Hepatocyte (in vitro differentiated cells): ENCODE data around the gene NSRP1. TPM values are rescaled to one million over a fixed set of nuclear protein-coding genes. Genes with fewer than 3 reads are reported as not detected.

ENCODE experiments used
- DNase-seq: peaks from one replicate; pipeline ENCODE4 v3.0.0-alpha.2; 2016; ENCODE audit warnings: low spot score
- H2AFZ ChIP-seq: fragments of 200-600 bp; sonication (generic); 2 replicates; pipeline ENCODE4 v1.6.0; 2016; ENCODE audit warnings: antibody characterized with exemption, mild to moderate bottlenecking
- H3K27ac ChIP-seq: fragments of 200-600 bp; sonication (generic); 2 replicates; pipeline ENCODE4 v1.5.1; 2016; ENCODE audit warnings: mild to moderate bottlenecking
- H3K27me3 ChIP-seq: fragments of 200-600 bp; sonication (generic); 2 replicates; pipeline ENCODE4 v1.6.1; 2016
- H3K36me3 ChIP-seq: fragments of 200-600 bp; sonication (generic); replicated peaks from 2 replicates; pipeline ENCODE4 v1.5.1; 2016; ENCODE audit warnings: low read depth; ENCODE audit not compliant: insufficient read depth
- H3K4me1 ChIP-seq: fragments of 200-600 bp; sonication (generic); 2 replicates; pipeline ENCODE4 v1.5.1; 2016; ENCODE audit warnings: mild to moderate bottlenecking, moderate library complexity; ENCODE audit not compliant: insufficient read depth
- H3K4me2 ChIP-seq: fragments of 200-600 bp; sonication (generic); 2 replicates; pipeline ENCODE4 v1.6.0; 2016
- H3K4me3 ChIP-seq: fragments of 200-600 bp; sonication (generic); 2 replicates; pipeline ENCODE4 v1.5.1; 2016; ENCODE audit warnings: mild to moderate bottlenecking
- H3K79me2 ChIP-seq: fragments of 200-600 bp; sonication (generic); 2 replicates; pipeline ENCODE4 v1.6.0; 2017; ENCODE audit warnings: mild to moderate bottlenecking
- H3K9me2 ChIP-seq: fragments of 200-600 bp; sonication (generic); replicated peaks from 2 replicates; pipeline ENCODE4 v1.6.0; 2017; ENCODE audit warnings: mild to moderate bottlenecking; ENCODE audit not compliant: insufficient read depth
- H3K9me3 ChIP-seq: fragments of 200-600 bp; sonication (generic); 2 replicates; pipeline ENCODE4 v1.5.1; 2016; ENCODE audit warnings: low read depth, mild to moderate bottlenecking
- H4K20me1 ChIP-seq: fragments of 200-600 bp; sonication (generic); 2 replicates; pipeline ENCODE4 v1.6.0; 2016; ENCODE audit warnings: mild to moderate bottlenecking; ENCODE audit not compliant: insufficient read depth, poor library complexity, severe bottlenecking
- CTCF ChIP-seq: fragments of 200-600 bp; sonication (generic); IDR thresholded peaks from 2 replicates; pipeline ENCODE4 v1.5.1; 2016; ENCODE audit warnings: antibody characterized with exemption, mild to moderate bottlenecking; ENCODE audit not compliant: poor library complexity
- EZH2 ChIP-seq: fragments of 200-600 bp; sonication (generic); IDR thresholded peaks from 2 replicates; pipeline ENCODE4 v1.6.1; 2016; ENCODE audit warnings: antibody characterized with exemption, mild to moderate bottlenecking, borderline replicate concordance
- EZH2phosphoT487 ChIP-seq: fragments of 200-600 bp; sonication (generic); IDR thresholded peaks from one replicate; pipeline ENCODE4 v1.6.1; 2018; ENCODE audit warnings: antibody characterized with exemption, mild to moderate bottlenecking, low read depth, moderate library complexity; ENCODE audit not compliant: unreplicated experiment, severe bottlenecking
- WGBS: methylation state at CpG from one replicate; pipeline ENCODE4 v1.1.6; 2016; ENCODE audit warnings: low lambda C conversion rate; ENCODE audit errors: missing lambda C conversion rate; 5-methylcytosine and 5-hydroxymethylcytosine counted together
- polyA plus RNA-seq: library from polyadenylated mRNA; unstranded; fragments of >200 nt; fragmentation: Nextera tagmentation; extraction: Ambion mirVana; gene quantifications from 2 replicates; pipeline ENCODE4 v1.2.1, GENCODE V29; 2016
- total RNA-seq: library from RNA; depleted of rRNA; stranded (reverse); fragments of >200 nt; gene quantifications from 2 replicates; pipeline ENCODE4 v1.2.3, GENCODE V29; 2014

NSRP1 gene
- total and polyA plus RNA-seq, 2 experiments from 2014 or later, result 8.6 to 39.2 TPM

- peak; percentile 76 for DNase-seq
- no peaks in the 10 kb centered on the region for H4K20me1 ChIP-seq
- no peaks in the 10 kb centered on the region for H3K36me3 ChIP-seq
- no peaks in the 10 kb centered on the region for H3K79me2 ChIP-seq
- H2AFZ ChIP-seq, result no peak overlapping the region
- H3K4me3 ChIP-seq, result no peak overlapping the region
- H3K9me2 ChIP-seq, result no peaks in the 10 kb centered on the region
- no peaks in the 10 kb centered on the region for H3K4me1 ChIP-seq
- no peak overlapping the region for H3K4me2 ChIP-seq
- H3K27ac ChIP-seq, result no peak overlapping the region
- WGBS, result 21% methylated on average over 12 of the region's 12 CpGs
- peaks cover 15% of the 10 kb centered on the region for H3K27me3 ChIP-seq
- no peaks in the 10 kb centered on the region for H3K9me3 ChIP-seq
- TF ChIP-seq CTCF, result peak; percentile 83
- TF ChIP-seq EZH2, result no peak
- TF ChIP-seq EZH2phosphoT487, result no peak
These were observed 23.0 kb upstream of the NSRP1 start for GRCh38 chr17:30093463-30094147.

GRCh38 chr17:30095507-30096244 lies 20.9 kb upstream of the NSRP1 start:
- no peaks in the 10 kb centered on the region for H3K9me3 ChIP-seq
- no peak overlapping the region for H3K4me2 ChIP-seq
- H3K4me1 ChIP-seq, result no peaks in the 10 kb centered on the region
- no peaks in the 10 kb centered on the region for H3K36me3 ChIP-seq
- no peaks in the 10 kb centered on the region for H3K79me2 ChIP-seq
- DNase-seq, result peak; percentile 71
- no peak overlapping the region for H3K27ac ChIP-seq
- no peak overlapping the region for H2AFZ ChIP-seq
- WGBS, result 58% methylated on average over 4 of the region's 4 CpGs
- H4K20me1 ChIP-seq, result no peaks in the 10 kb centered on the region
- peaks cover 7% of the 10 kb centered on the region for H3K27me3 ChIP-seq
- no peaks in the 10 kb centered on the region for H3K9me2 ChIP-seq
- TF ChIP-seq CTCF, result peak; percentile 53
- no peak for TF ChIP-seq EZH2
- H3K4me3 ChIP-seq, result no peak overlapping the region

GRCh38 chr17:30101686-30102390 lies 14.8 kb upstream of the NSRP1 start:
- 63% methylated on average over 4 of the region's 4 CpGs for WGBS
- H3K27ac ChIP-seq, result no peak overlapping the region

More at GRCh38 chr17:30101686-30102390, 14.8 kb upstream of the NSRP1 start:
- no peak overlapping the region for H3K4me3 ChIP-seq
- H3K4me1 ChIP-seq, result no peaks in the 10 kb centered on the region
- no peaks in the 10 kb centered on the region for H3K27me3 ChIP-seq
- DNase-seq, result no peak
- no peak overlapping the region for H3K4me2 ChIP-seq
- TF ChIP-seq EZH2phosphoT487, result no peak
- no peak for TF ChIP-seq CTCF
- no peak for TF ChIP-seq EZH2
- H3K9me2 ChIP-seq, result no peaks in the 10 kb centered on the region
- no peaks in the 10 kb centered on the region for H4K20me1 ChIP-seq
- no peak overlapping the region for H2AFZ ChIP-seq
- H3K9me3 ChIP-seq, result no peaks in the 10 kb centered on the region
- H3K36me3 ChIP-seq, result no peaks in the 10 kb centered on the region
- no peaks in the 10 kb centered on the region for H3K79me2 ChIP-seq
